CD14-positive monocyte (primary cell): ENCODE measurements around the gene RAB6B. TPM values are rescaled to one million over a fixed set of nuclear protein-coding genes. Genes with fewer than 3 reads are reported as not detected.

Experiments used
- DNase-seq, 3 donors: peaks; one replicate each; pipeline ENCODE4 v3.0.0-alpha.2; 2011 to 2022
- H2AFZ ChIP-seq: 2 replicates; pipeline ENCODE4 v1.6.0; 2012; ENCODE audit warnings: mild to moderate bottlenecking, low read depth, low read length, inconsistent platforms; ENCODE audit not compliant: insufficient read depth, poor library complexity, severe bottlenecking
- H3K27ac ChIP-seq, 2 donors: 1 replicate in 1 of 2; 2 replicates in 1 of 2; pipeline ENCODE4 v1.5.1; 2012 to 2013; ENCODE audit warnings: low read length in 2 of 2, control low read depth in 1 of 2, inconsistent platforms in 1 of 2, low read depth in 1 of 2, mild to moderate bottlenecking in 1 of 2
- H3K27me3 ChIP-seq, 2 donors: one replicate each; pipeline versions ENCODE4 v1.6.0 to v1.6.1; 2011 to 2013; ENCODE audit warnings: low read length in 2 of 2; ENCODE audit not compliant: control insufficient read depth in 2 of 2, insufficient read depth in 2 of 2
- H3K36me3 ChIP-seq, 2 donors: replicated peaks in 1 of 2; 1 replicate in 1 of 2; 2 replicates in 1 of 2; pipeline versions ENCODE4 v1.5.1 to v1.6.1; 2012 to 2013; ENCODE audit warnings: low read length in 2 of 2, control low read depth in 1 of 2, inconsistent platforms in 1 of 2, mild to moderate bottlenecking in 1 of 2; ENCODE audit not compliant: insufficient read depth in 2 of 2, control insufficient read depth in 1 of 2
- H3K4me1 ChIP-seq, 2 donors: 1 replicate in 1 of 2; 2 replicates in 1 of 2; pipeline versions ENCODE4 v1.5.1 to v1.6.1; 2012 to 2013; ENCODE audit warnings: low read length in 2 of 2, control low read depth in 1 of 2, inconsistent platforms in 1 of 2, mild to moderate bottlenecking in 1 of 2, moderate library complexity in 1 of 2; ENCODE audit not compliant: insufficient read depth in 2 of 2, control insufficient read depth in 1 of 2
- H3K4me2 ChIP-seq: replicated peaks from 2 replicates; pipeline ENCODE3; 2012; ENCODE audit warnings: low read length, moderate library complexity, mild to moderate bottlenecking; ENCODE audit not compliant: poor library complexity, severe bottlenecking; ENCODE audit errors: extremely low read depth
- H3K4me3 ChIP-seq, 3 experiments: fragments of 200-600 bp in 1 of 3; sonication (generic) in 1 of 3; replicated peaks in 1 of 3; 1 replicate in 2 of 3; 2 replicates in 1 of 3; pipeline ENCODE4 v1.5.1; 2011 to 2013; ENCODE audit warnings: low read length in 3 of 3, mild to moderate bottlenecking in 3 of 3, control low read depth in 2 of 3, low read depth in 2 of 3, inconsistent platforms in 1 of 3, moderate library complexity in 1 of 3
- H3K79me2 ChIP-seq: 2 replicates; pipeline ENCODE4 v1.6.0; 2012; ENCODE audit warnings: mild to moderate bottlenecking, control low read depth, inconsistent platforms, low read length, moderate library complexity; ENCODE audit not compliant: insufficient read depth
- H3K9ac ChIP-seq: 2 replicates; pipeline ENCODE4 v1.6.0; 2017; ENCODE audit warnings: low read length, mild to moderate bottlenecking; ENCODE audit not compliant: insufficient read depth, poor library complexity, severe bottlenecking
- H3K9me3 ChIP-seq, 2 donors: replicated peaks in 1 of 2; 1 replicate in 1 of 2; 2 replicates in 1 of 2; pipeline versions ENCODE4 v1.5.1 to v1.6.1; 2012 to 2013; ENCODE audit warnings: low read length in 2 of 2, control low read depth in 1 of 2; ENCODE audit not compliant: control insufficient read depth in 1 of 2, insufficient read depth in 1 of 2
- H4K20me1 ChIP-seq: 2 replicates; pipeline ENCODE4 v1.6.0; 2012; ENCODE audit warnings: mild to moderate bottlenecking, low read length, control low read depth, moderate library complexity; ENCODE audit not compliant: insufficient read depth
- H3K27ac Mint-ChIP-seq, 7 donors: one replicate each; pipeline ENCODE4 v1.8.0; 2020; ENCODE audit warnings: mild to moderate bottlenecking in 7 of 7, mixed read lengths in 7 of 7, moderate library complexity in 6 of 7, inconsistent platforms in 2 of 7
- H3K27me3 Mint-ChIP-seq, 3 donors: one replicate each; pipeline ENCODE4 v1.8.0; 2021 to 2022; ENCODE audit warnings: low read depth in 3 of 3, mild to moderate bottlenecking in 3 of 3, mixed read lengths in 3 of 3, moderate library complexity in 3 of 3, inconsistent platforms in 1 of 3
- H3K36me3 Mint-ChIP-seq, 2 donors: one replicate each; pipeline ENCODE4 v1.8.0; 2020; ENCODE audit warnings: mixed read lengths in 2 of 2, inconsistent platforms in 1 of 2, mild to moderate bottlenecking in 1 of 2
- H3K4me1 Mint-ChIP-seq: one replicate; pipeline ENCODE4 v1.8.0; 2020; ENCODE audit warnings: mild to moderate bottlenecking, mixed read lengths
- H3K4me3 Mint-ChIP-seq, 2 donors: one replicate each; pipeline ENCODE4 v1.8.0; 2020; ENCODE audit warnings: mild to moderate bottlenecking in 2 of 2, mixed read lengths in 2 of 2, moderate library complexity in 1 of 2
- H3K9me3 Mint-ChIP-seq, 7 donors: one replicate each; pipeline ENCODE4 v1.8.0; 2020 to 2022; ENCODE audit warnings: mixed read lengths in 7 of 7, mild to moderate bottlenecking in 6 of 7, moderate library complexity in 6 of 7, inconsistent platforms in 2 of 7
- WGBS: methylation state at CpG from one replicate; pipeline ENCODE4 v1.1.5; 2013; ENCODE audit warnings: missing lambda C conversion rate; ENCODE audit not compliant: insufficient coverage; 5-methylcytosine and 5-hydroxymethylcytosine counted together
- intact Hi-C, 2 donors: fragments of 100-400 bp; cut with micrococcal nuclease; formaldehyde crosslinking; loops; one replicate each; pipeline versions ENCODE4 v1.15.0 to v1.15.1; 2023
- polyA plus RNA-seq, 3 donors: library from polyadenylated mRNA; depleted of rRNA in 1 of 3; unstranded in 2 of 3; stranded (reverse) in 1 of 3; fragments of 300-500 nt in 2 of 3; fragments of >200 nt in 1 of 3; fragmentation: Illumina TruSeq in 2 of 3; gene quantifications; 1 replicate in 2 of 3; 2 replicates in 1 of 3; pipeline ENCODE4 v1.2.3, GENCODE V29; 2012 to 2021
- TF ChIP-seq, protein P1 (sequence below): fragments of 200-600 bp; IDR thresholded peaks from one replicate; pipeline ENCODE4 v1.8.0; 2022; ENCODE audit warnings: antibody characterized with exemption, mild to moderate bottlenecking

Gene RAB6B
- polyA plus RNA-seq, 3 donors: 0.46 TPM; not detected in 2

DNA sequence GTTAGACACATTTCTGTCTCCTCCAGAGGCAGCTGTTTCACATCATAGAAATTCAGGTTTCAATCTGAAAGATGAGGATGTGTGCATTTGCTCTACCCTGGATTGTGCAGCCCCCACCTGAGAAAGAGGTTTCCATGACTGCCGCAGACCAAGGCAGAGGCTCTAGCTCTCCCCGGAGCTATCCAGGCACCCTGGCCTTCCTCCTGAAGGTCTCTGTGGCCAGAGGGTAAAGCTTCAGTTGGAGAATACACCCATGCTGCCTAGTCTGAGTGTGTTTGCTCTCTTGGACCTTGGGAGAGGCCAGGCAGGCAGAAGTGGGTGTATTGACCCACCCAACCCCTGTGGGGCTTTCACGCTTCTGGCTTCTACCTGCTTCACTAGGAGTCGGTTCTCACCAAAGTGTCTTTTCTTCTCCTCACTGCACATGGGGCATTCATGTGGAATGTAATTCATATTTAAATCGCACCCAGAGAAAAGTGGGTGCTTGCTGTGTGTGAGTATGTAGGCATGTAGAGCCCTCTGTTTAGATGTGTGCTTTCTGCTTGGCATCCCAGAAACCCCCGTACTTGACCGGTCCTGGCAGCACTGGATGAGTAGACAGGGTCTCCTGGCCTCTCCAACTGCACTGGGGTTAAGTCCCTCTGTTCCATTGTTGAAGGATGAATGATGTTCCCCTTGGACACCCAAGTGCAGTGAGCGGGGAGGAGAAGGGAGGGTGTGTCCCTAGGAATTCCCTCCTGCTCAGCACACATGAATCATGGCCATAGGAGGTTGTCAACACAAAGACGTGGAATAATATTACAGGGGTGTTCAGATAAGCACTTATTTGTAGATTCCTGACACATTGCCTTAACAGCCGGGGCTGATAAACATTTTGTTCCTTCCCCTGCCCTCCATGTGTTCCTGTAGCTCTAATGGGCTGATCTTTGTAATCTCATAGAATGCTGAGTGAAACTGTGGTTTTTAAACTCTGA lies 20.3 kb upstream of the RAB6B start:
- TF ChIP-seq, protein P1, sequence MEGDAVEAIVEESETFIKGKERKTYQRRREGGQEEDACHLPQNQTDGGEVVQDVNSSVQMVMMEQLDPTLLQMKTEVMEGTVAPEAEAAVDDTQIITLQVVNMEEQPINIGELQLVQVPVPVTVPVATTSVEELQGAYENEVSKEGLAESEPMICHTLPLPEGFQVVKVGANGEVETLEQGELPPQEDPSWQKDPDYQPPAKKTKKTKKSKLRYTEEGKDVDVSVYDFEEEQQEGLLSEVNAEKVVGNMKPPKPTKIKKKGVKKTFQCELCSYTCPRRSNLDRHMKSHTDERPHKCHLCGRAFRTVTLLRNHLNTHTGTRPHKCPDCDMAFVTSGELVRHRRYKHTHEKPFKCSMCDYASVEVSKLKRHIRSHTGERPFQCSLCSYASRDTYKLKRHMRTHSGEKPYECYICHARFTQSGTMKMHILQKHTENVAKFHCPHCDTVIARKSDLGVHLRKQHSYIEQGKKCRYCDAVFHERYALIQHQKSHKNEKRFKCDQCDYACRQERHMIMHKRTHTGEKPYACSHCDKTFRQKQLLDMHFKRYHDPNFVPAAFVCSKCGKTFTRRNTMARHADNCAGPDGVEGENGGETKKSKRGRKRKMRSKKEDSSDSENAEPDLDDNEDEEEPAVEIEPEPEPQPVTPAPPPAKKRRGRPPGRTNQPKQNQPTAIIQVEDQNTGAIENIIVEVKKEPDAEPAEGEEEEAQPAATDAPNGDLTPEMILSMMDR: no peak
- H2AFZ ChIP-seq: no peak overlapping the region
- no peak overlapping the region for H3K9ac ChIP-seq
- Mint-ChIP-seq H3K36me3 (no peaks in the 10 kb centered on the region), H3K27ac (no peak overlapping the region), H3K4me3 (no peak overlapping the region), H3K27me3 (peaks cover 0 to 6% (median 4%) of the 10 kb centered on the region in 3 donors), H3K4me1 (no peaks in the 10 kb centered on the region), H3K9me3 (peaks cover 0 to 5% (median 0%) of the 10 kb centered on the region in 7 donors)
- H3K9me3 ChIP-seq: no peaks in the 10 kb centered on the region
- peaks cover 0 to 5% of the 10 kb centered on the region in 2 donors for H3K27me3 ChIP-seq
- H3K79me2 ChIP-seq: no peaks in the 10 kb centered on the region
- no peaks in the 10 kb centered on the region for H3K4me1 ChIP-seq
- intact Hi-C loops: no loop called here
- 80% methylated on average over 5 of the region's 10 CpGs for WGBS
- no peak overlapping the region for H3K4me3 ChIP-seq
- no peaks in the 10 kb centered on the region for H3K36me3 ChIP-seq
- H3K27ac ChIP-seq: no peak overlapping the region
- H3K4me2 ChIP-seq: no peak overlapping the region
- H4K20me1 ChIP-seq: no peaks in the 10 kb centered on the region
- no peak for DNase-seq

DNA sequence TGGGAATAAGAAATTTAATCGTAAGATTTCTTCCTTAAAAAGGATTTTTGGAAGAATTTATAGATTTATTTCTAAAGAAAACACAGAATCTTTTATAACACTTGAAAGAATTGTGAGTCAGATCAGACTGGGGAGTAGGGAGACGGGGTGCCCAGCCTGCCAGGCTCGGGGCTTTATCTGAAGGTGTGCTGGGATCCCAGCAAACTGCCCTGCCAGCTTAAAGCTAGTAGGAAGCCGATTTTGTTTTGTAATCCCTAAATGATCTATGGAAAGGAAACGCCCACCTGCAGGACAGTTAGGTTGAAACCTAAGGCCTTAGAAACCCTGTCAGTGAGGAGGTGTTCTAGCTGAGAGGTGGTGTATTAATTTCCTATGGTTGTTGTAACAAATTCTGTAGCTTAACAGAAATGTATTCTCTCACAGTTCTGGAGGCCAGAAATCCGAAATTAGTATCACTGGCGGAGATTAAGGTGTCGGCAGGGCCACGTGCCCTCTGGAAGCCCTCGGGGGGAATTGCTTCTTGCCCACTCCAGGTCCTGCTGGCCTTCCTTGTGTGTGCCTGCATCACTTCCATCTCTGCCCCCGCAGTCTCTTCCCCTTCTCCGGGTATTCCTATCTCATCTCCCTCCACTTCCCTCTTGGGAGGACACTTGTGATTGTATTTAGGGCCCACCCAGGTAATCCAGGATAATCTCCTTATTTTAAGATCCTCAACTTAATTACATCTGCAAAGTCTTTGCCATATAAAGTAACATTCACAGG lies 19.3 kb upstream of the RAB6B start:
- H3K9ac ChIP-seq: no peak overlapping the region
- peaks cover 0 to 6% (median 1%) of the 10 kb centered on the region in 3 donors for H3K27me3 Mint-ChIP-seq
- no peaks in the 10 kb centered on the region for H4K20me1 ChIP-seq
- DNase-seq: no peak
- no peak overlapping the region for H2AFZ ChIP-seq
- H3K4me3 Mint-ChIP-seq: no peak overlapping the region
- intact Hi-C loops: no loop called here
- H3K9me3 Mint-ChIP-seq: peaks cover 0 to 5% (median 0%) of the 10 kb centered on the region in 7 donors
- no peak overlapping the region for H3K4me2 ChIP-seq
- TF ChIP-seq, protein P1: no peak
- H3K27me3 ChIP-seq: peaks cover 0 to 5% of the 10 kb centered on the region in 2 donors
- no peak overlapping the region for H3K4me3 ChIP-seq
- 92% methylated on average over 9 of the region's 12 CpGs for WGBS
- no peak overlapping the region for H3K27ac ChIP-seq
- H3K4me1 Mint-ChIP-seq: no peaks in the 10 kb centered on the region
- H3K27ac Mint-ChIP-seq: no peak overlapping the region
- H3K36me3 Mint-ChIP-seq: no peaks in the 10 kb centered on the region
- no peaks in the 10 kb centered on the region for H3K36me3 ChIP-seq
- no peaks in the 10 kb centered on the region for H3K79me2 ChIP-seq
- no peaks in the 10 kb centered on the region for H3K9me3 ChIP-seq
- H3K4me1 ChIP-seq: no peaks in the 10 kb centered on the region
